ENCODE measurements around the gene FARP2.
"Not testable (repeated sequence)": the region's sequence is repeated elsewhere in the genome, so short reads cannot be mapped to it uniquely, and the experiment has no call there.

FARP2 gene

GRCh38 chr2:241514986-241515737 lies 159.1 kb downstream of the FARP2 start:
- DNase-seq (ENCODE audit: low read depth) = no peak
- no peak overlapping the region for H3K4me3 ChIP-seq (ENCODE audit: control insufficient read depth, low read depth, low read length)
- no peak for TF ChIP-seq CTCF (conservative IDR thresholded peaks at IDR 0.05; ENCODE audit: control insufficient read depth, insufficient read depth, low read depth, low read length)

- no peak for DNase-seq (ENCODE audit: low read depth)
- no peak for TF ChIP-seq CTCF (conservative IDR thresholded peaks at IDR 0.05; ENCODE audit: control insufficient read depth, insufficient read depth, low read depth, low read length)
These were observed 160.5 kb downstream of the FARP2 start for GRCh38 chr2:241516520-241516965.

GRCh38 chr2:241517297-241517696 lies 161.2 kb downstream of the FARP2 start:
- H3K4me3 ChIP-seq (ENCODE audit: control insufficient read depth, low read depth, low read length) = no peak overlapping the region
- DNase-seq (ENCODE audit: low read depth) = no peak
- TF ChIP-seq CTCF (conservative IDR thresholded peaks at IDR 0.05; ENCODE audit: control insufficient read depth, insufficient read depth, low read depth, low read length) = no peak

More at GRCh38 chr2:241516520-241516965, 160.5 kb downstream of the FARP2 start:
- H3K4me3 ChIP-seq (ENCODE audit: control insufficient read depth, low read depth, low read length) = no peak overlapping the region

GRCh38 chr2:241519669-241520068 lies 163.6 kb downstream of the FARP2 start:
- no peak for TF ChIP-seq CTCF (conservative IDR thresholded peaks at IDR 0.05; ENCODE audit: control insufficient read depth, insufficient read depth, low read depth, low read length)
- DNase-seq (ENCODE audit: low read depth) = no peak
- H3K4me3 ChIP-seq (ENCODE audit: control insufficient read depth, low read depth, low read length) = no peak overlapping the region

GRCh38 chr2:241522477-241522876 lies 166.4 kb downstream of the FARP2 start:
- no peak for TF ChIP-seq CTCF (conservative IDR thresholded peaks at IDR 0.05; ENCODE audit: control insufficient read depth, insufficient read depth, low read depth, low read length)

GRCh38 chr2:241525818-241526780 lies 170.0 kb downstream of the FARP2 start:
- not testable (repeated sequence) for DNase-seq (ENCODE audit: low read depth); H3K4me3 ChIP-seq (ENCODE audit: control insufficient read depth, low read depth, low read length)

More at GRCh38 chr2:241522477-241522876, 166.4 kb downstream of the FARP2 start:
- no peak for DNase-seq (ENCODE audit: low read depth)
- no peak overlapping the region for H3K4me3 ChIP-seq (ENCODE audit: control insufficient read depth, low read depth, low read length)

- DNase-seq (ENCODE audit: low read depth) = no peak
- no peak overlapping the region for H3K4me3 ChIP-seq (ENCODE audit: control insufficient read depth, low read depth, low read length)
- no peak for TF ChIP-seq CTCF (conservative IDR thresholded peaks at IDR 0.05; ENCODE audit: control insufficient read depth, insufficient read depth, low read depth, low read length)
These were observed 174.5 kb downstream of the FARP2 start for GRCh38 chr2:241530571-241530970.

Measured in fibroblast of mammary gland (primary cell).